Left lung (tissue), 10 donors: Measurements from ENCODE around the gene MRPS26. TPM values are rescaled to one million over a fixed set of nuclear protein-coding genes. Genes with fewer than 3 reads are reported as not detected.

Experiments used
- ATAC-seq: fragments of 200-7000 bp; cut with Tn5 transposase; one replicate; pipeline ENCODE4 v1.9.1; 2020; ENCODE audit warnings: moderate library complexity
- DNase-seq, 4 donors: peaks; one replicate each; pipeline ENCODE4 v3.0.0-alpha.2; 2013 to 2020
- H3K27ac ChIP-seq, 2 donors: fragments of 200-600 bp; sonication (generic) in 1 of 2; one replicate each; pipeline versions ENCODE4 v1.5.0 to v1.8.0; 2020 to 2021
- H3K27me3 ChIP-seq, 2 donors: fragments of 200-600 bp; sonication (generic) in 1 of 2; one replicate each; pipeline versions ENCODE4 v1.5.0 to v1.8.0; 2020 to 2021
- H3K36me3 ChIP-seq, 2 donors: fragments of 200-600 bp; sonication (generic) in 1 of 2; one replicate each; pipeline versions ENCODE4 v1.5.0 to v1.8.0; 2020 to 2021
- H3K4me1 ChIP-seq, 2 donors: fragments of 200-600 bp; one replicate each; pipeline ENCODE4 v1.8.0; 2021
- H3K4me3 ChIP-seq, 2 donors: fragments of 200-600 bp; sonication (generic) in 1 of 2; one replicate each; pipeline versions ENCODE4 v1.5.0 to v1.8.0; 2020 to 2021; ENCODE audit warnings: mild to moderate bottlenecking in 1 of 2
- H3K9me3 ChIP-seq, 2 donors: fragments of 200-600 bp; sonication (generic) in 1 of 2; one replicate each; pipeline versions ENCODE4 v1.5.0 to v1.8.0; 2020 to 2021
- CTCF ChIP-seq, 2 donors: fragments of 200-600 bp; sonication (generic) in 1 of 2; IDR thresholded peaks; one replicate each; pipeline versions ENCODE4 v1.5.0 to v1.8.0; 2021; ENCODE audit warnings: antibody characterized with exemption in 2 of 2
- intact Hi-C, 2 donors: fragments of 100-400 bp; cut with DNase I; formaldehyde crosslinking; loops; one replicate each; pipeline versions ENCODE4 v1.11.2 to v1.14.2; 2022
- polyA plus RNA-seq, 6 donors: library from polyadenylated mRNA; unstranded; fragments of 120-200 nt; gene quantifications; one replicate each; pipeline ENCODE4 v1.2.1, GENCODE V29; 2013; ENCODE audit not compliant: insufficient read length in 6 of 6
- total RNA-seq, 2 donors: library from RNA; stranded (reverse); fragmentation: NEBNext Ultra II Directional; extraction: Animal tissue kit (Norgen Biotek cat#: 25700); gene quantifications; one replicate each; pipeline ENCODE4 v1.2.1, GENCODE V29; 2021
- donor health status: DM: no; HTN: yes; CAD: no.
- donor health status: DM: no; HTN: no; CAD: no.

Gene MRPS26
- total and polyA plus RNA-seq, 8 donors: 36.0 to 57.0 (median 47.2) TPM

DNA sequence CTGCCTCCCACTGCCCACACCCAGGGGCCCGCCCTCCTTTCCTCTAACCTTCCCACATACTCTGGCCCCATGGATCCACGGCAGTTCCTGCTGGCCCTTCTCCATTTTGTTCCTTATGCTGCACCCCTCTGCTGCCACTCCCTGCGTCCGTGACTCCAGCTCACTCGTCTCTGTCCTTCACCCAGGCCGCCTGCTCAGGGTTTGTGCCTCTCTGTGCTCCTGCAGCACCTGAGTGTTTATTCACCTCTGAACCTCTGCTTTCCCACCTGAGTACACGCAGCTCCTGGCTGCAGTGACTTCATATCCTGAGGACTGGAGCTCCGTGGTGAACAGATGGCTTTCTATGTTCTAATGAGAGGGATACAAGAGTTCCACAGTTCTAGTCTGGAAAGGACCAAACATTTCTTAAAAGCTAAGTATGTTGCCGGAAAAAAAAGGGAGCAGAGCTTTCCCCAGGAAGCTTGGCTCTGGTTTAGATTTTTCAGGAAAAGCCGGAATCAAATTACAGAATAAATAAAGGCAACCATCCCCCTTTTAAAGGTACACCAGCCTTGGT is 3.9 kb upstream of the MRPS26 start:
- peaks cover 7 to 13% of the 10 kb centered on the region in 2 donors for H3K4me1 ChIP-seq
- H3K36me3 ChIP-seq: peaks cover 0 to 37% of the 10 kb centered on the region in 2 donors
- no peaks in the 10 kb centered on the region for H3K27me3 ChIP-seq
- no peak for ATAC-seq
- TF ChIP-seq CTCF (IDR thresholded peaks at IDR 0.05): no peak
- H3K27ac ChIP-seq: peak overlapping the region; percentile 45 to 51
- H3K9me3 ChIP-seq: no peaks in the 10 kb centered on the region
- DNase-seq: peak in 3 of 4 donors; percentile 23 to 47 (median 38)
- intact Hi-C loops: no loop called here
- no peak overlapping the region for H3K4me3 ChIP-seq

DNA sequence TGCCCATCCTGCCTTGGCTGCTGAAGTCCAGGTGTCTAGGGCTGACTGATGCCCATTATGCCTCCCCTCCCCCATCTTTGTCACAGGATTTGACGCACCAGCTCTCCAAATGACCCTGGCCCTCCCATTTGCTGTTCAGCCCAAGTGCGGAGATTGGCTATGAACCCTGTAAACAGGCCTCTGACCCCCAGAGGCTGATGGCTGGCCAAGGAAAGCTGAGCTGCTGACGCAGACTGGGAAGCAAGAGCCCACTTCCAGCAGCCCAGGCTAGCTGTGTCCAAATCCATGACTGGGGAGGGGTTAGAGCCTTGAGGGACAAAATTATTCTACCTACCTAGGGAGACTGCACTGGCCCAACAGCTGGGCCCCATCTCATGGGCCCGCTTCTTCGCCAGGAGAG is 3.2 kb upstream of the MRPS26 start:
- no peak overlapping the region for H3K4me3 ChIP-seq
- no peaks in the 10 kb centered on the region for H3K9me3 ChIP-seq
- intact Hi-C loops: no loop called here
- ATAC-seq (no peak), DNase-seq (peak in 2 of 4 donors; percentile 13 to 58)
- H3K4me1 ChIP-seq: peaks cover 7 to 20% of the 10 kb centered on the region in 2 donors
- H3K36me3 ChIP-seq: peaks cover 0 to 33% of the 10 kb centered on the region in 2 donors
- H3K27me3 ChIP-seq: no peaks in the 10 kb centered on the region
- TF ChIP-seq CTCF (IDR thresholded peaks at IDR 0.05): no peak
- peak overlapping the region in 1 of 2 donors; percentile 51 for H3K27ac ChIP-seq

GRCh38 chr20:3043322-3043721 is 2.5 kb upstream of the MRPS26 start, which contains the start of gene GNRH2:
TSS of gene GNRH2 (plus strand) at chr20:3043622. CDS start at chr20:3044415, 793 bp downstream.
- peak within 1 kb of the TSS in 1 of 2 donors; percentile 51 for H3K27ac ChIP-seq
- intact Hi-C loops: no loop called here
- peaks cover 0 to 33% of the 10 kb centered on the region in 2 donors for H3K36me3 ChIP-seq
- no peak within 1 kb of the TSS for H3K4me3 ChIP-seq
- H3K4me1 ChIP-seq: peaks cover 7 to 25% of the 10 kb centered on the region in 2 donors
- no peaks in the 10 kb centered on the region for H3K9me3 ChIP-seq
- no peak for TF ChIP-seq CTCF (IDR thresholded peaks at IDR 0.05)
- DNase-seq (no peak), ATAC-seq (no peak)
- no peaks in the 10 kb centered on the region for H3K27me3 ChIP-seq

DNA sequence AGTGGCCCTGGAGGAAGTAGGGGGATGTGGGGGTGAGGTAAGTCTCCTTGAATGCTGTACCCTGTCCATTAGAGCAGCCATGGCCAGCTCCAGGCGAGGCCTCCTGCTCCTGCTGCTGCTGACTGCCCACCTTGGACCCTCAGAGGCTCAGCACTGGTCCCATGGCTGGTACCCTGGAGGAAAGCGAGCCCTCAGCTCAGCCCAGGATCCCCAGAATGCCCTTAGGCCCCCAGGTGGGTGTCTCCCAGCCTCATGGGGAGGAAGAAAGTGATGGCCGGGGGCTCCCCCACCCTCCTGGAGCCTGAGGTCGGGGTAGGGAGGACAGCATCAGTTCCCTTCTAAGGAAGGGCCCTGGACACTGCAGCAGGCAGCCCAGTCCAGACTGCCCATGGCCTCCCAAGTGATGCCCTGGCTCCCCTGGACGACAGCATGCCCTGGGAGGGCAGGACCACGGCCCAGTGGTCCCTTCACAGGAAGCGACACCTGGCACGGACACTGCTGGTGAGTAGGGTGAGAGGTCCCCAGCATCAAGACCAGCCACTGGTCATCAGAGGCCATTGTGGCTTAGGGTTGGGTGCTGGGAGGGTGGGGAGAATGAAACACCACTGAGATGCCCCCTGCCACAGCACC is 1.4 kb upstream of the MRPS26 start:
- no peak overlapping the region for H3K4me3 ChIP-seq
- H3K9me3 ChIP-seq: no peaks in the 10 kb centered on the region
- peaks cover 7 to 25% of the 10 kb centered on the region in 2 donors for H3K4me1 ChIP-seq
- ATAC-seq: no peak
- intact Hi-C loops: no loop called here
- no peak for DNase-seq
- no peak overlapping the region for H3K27ac ChIP-seq
- TF ChIP-seq CTCF (IDR thresholded peaks at IDR 0.05): no peak
- no peaks in the 10 kb centered on the region for H3K27me3 ChIP-seq
- H3K36me3 ChIP-seq: peaks cover 0 to 33% of the 10 kb centered on the region in 2 donors

DNA sequence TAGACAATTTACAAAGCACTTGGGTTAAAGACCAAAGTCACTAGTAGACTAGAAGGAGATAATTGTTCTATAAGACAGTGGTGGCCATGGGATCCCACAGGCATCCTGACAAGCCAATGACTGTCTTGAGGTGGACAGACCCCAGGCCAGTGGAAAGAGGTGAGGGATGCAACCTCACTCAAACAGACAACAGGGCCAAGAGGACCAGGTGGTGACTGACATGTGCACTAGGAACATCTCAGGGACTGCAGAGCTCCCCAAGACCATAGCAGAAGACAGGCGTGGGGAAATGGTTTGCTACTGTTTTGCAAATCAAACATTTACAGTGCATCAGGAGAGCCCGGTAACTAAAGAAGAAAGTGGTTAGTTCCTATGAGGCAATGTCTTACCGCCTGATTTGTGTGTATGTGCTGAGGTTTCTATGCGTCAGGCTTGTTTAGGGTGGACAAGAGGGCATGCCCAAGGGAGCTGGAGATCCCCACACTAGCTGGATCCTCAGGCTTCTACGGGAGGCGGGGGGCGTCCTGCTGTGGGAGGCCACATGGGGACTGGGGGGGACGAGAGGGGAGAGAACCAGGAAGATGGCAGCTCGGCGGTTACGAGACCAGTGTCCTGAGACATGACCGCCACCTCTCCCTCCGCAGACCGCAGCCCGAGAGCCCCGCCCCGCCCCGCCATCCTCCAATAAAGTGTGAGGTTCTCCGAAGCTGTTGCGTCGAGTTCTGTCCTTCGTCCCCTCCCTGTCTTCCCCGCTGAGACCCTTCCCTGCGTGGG is 623 bp upstream of the MRPS26 start:
- H3K9me3 ChIP-seq: no peaks in the 10 kb centered on the region
- peaks cover 7 to 25% of the 10 kb centered on the region in 2 donors for H3K4me1 ChIP-seq
- H3K27me3 ChIP-seq: no peaks in the 10 kb centered on the region
- peak overlapping the region; percentile 87 to 90 for H3K27ac ChIP-seq
- peaks cover 0 to 32% of the 10 kb centered on the region in 2 donors for H3K36me3 ChIP-seq
- H3K4me3 ChIP-seq: peak overlapping the region; percentile 91 to 98
- intact Hi-C loops: no loop called here
- peak; percentile 78 for ATAC-seq
- peak in 1 of 4 donors; percentile 86 for DNase-seq
- no peak for TF ChIP-seq CTCF (IDR thresholded peaks at IDR 0.05)
